ENCODE data around the gene OOEP.

DNA sequence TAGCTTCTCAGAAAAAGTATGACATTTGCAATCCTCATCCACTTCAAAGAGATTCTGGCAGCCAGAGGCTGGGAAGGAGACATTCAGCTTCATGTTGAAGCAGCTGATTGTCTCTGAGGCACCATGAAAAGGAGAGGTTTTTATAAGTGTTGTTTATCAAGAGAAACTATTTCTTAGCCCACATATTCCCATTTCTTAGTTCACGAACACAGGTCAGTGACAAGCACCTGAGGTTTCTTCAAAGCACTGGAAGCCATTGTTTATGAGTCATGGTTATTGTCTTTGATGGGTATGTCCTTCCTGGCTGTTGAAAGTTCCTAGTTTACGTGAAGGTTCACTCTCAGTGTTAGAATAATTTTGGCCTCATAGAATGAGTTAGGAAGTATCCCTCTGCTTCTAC lies 22.0 kb upstream of the OOEP start:
- TF ChIP-seq, protein P1, sequence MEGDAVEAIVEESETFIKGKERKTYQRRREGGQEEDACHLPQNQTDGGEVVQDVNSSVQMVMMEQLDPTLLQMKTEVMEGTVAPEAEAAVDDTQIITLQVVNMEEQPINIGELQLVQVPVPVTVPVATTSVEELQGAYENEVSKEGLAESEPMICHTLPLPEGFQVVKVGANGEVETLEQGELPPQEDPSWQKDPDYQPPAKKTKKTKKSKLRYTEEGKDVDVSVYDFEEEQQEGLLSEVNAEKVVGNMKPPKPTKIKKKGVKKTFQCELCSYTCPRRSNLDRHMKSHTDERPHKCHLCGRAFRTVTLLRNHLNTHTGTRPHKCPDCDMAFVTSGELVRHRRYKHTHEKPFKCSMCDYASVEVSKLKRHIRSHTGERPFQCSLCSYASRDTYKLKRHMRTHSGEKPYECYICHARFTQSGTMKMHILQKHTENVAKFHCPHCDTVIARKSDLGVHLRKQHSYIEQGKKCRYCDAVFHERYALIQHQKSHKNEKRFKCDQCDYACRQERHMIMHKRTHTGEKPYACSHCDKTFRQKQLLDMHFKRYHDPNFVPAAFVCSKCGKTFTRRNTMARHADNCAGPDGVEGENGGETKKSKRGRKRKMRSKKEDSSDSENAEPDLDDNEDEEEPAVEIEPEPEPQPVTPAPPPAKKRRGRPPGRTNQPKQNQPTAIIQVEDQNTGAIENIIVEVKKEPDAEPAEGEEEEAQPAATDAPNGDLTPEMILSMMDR (IDR thresholded peaks at IDR 0.05), result no peak
- no peak for TF ChIP-seq POLR2A (IDR thresholded peaks at IDR 0.05)
